LHCN-M2 (cell line): Measurements from ENCODE around the gene CRYBG2. TPM values are rescaled to one million over a fixed set of nuclear protein-coding genes. Genes with fewer than 3 reads are reported as not detected.
A peak's percentile ranks its signal among the peaks of the same experiment; 100 is the strongest.
"Not testable (repeated sequence)": the region's sequence is repeated elsewhere in the genome, so short reads cannot be mapped to it uniquely, and the experiment has no call there.

Source experiments
- DNase-seq: peaks from one replicate; pipeline ENCODE4 v3.0.0-alpha.2; 2012; ENCODE audit warnings: low read depth
- total RNA-seq: library from RNA; depleted of rRNA; stranded (reverse); fragments of >200 nt; gene quantifications from 2 replicates; pipeline ENCODE4 v1.2.3, GENCODE V29; 2014

Gene CRYBG2
- total RNA-seq, 1 experiment from 2014 or later = not detected

- no peak for DNase-seq
Observed at GRCh38 chr1:26318338-26319064, 35.4 kb downstream of the CRYBG2 start.

DNA sequence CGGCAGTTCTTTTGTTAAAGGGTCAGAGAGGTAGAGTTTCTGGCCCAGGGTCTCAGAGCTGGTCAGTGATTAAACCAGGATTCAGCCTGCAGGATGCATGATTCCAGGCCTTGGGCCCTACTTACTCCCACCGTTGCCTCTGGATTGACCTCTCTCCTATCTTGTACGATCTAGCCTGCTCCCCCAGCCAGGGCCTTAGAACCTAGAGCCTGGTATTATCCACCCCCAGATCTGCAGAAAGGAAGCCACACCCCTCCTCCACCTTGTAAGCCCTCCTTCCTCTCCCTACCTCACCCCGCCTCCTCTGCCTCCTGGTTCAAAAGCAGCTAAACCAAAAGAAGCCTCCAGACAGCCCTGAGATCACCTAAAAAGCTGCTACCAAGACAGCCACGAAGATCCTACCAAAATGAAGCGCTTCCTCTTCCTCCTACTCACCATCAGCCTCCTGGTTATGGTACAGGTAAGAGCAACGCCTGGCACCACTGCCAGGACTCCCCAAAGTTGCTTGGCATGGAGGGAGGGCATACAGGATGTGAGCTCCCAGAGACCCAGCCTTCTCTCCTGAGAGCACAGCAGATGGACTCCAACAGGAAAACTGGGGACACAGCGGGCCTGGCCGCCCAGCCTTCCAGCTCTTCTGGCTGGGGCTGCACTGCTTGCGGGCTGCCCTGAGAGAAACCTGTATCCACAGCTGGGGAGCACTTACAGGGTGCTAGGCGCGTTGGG is 36.2 kb downstream of the CRYBG2 start, which contains the start of gene CD52:
CD52 (plus strand) TSS at position 347 of the 726 bp plus-strand sequence; CDS start at position 407, 60 bp downstream.
- no peak for DNase-seq

GRCh38 chr1:26317146-26317545 is 36.8 kb downstream of the CRYBG2 start:
- no peak for DNase-seq

DNA sequence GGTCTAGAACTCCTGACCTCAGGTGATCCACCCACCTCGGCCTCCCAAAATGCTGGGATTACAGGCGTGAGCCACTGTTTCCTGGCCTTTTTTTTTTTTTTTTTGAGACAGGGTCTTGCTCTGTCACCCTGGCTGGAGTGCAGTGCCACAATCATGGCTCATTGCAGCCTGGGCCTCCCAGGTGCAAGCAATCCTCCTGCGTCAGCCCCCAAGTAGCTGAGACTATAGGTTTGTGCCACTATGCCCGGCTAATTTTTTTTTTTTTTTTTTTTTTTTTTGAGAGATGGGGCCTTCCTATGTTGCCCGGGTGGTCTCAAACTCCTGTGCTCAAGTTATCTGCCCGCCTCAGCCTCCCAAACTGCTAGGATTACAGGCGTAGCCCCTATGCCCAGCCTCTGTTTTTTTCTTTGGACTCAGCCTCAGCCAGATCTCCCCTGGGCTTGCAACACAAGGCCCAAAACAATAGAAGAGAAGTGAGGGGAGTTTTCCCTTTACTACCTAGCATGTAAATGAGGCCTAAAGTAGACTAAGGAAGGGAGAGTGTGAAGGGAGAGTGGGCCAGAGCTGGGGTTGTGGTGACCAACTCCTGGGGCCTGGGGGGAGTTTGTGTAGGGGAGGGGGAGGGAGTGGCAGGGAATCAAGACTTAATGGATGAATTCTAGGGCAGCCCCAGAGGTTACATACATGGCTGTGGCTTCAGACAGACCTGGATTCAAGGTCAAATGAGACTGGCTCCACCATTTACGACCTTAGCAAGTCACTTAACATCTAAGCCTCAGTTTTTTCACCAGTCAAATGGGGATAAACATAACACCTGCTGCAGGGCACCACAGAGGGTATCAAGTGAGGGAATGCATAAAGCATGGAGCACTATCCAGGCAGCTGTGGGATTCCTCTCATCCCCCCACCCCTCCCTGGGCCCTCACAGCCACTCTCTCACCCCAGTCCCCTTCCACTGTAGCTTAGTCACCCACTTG is 37.8 kb downstream of the CRYBG2 start:
- DNase-seq = no peak

DNA sequence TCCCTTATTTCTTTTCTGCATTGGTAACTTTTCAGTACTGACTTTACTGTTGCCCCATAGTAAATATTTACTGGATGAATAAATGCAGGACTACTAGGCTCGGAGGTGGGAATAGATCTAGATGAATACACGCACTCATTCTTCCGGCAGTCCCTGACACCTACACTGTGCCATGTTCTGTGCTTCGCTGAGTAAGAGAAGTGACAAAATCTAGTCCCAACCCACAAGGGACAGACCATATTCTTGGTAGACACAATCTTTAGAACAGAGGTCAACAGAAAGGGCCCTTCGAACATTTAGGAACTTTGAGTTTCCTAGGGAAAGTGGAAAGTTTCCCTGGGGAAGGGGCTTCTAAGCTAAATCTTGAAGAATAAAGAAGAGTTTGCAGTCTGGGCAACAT is 39.4 kb downstream of the CRYBG2 start:
- DNase-seq = no peak

DNA sequence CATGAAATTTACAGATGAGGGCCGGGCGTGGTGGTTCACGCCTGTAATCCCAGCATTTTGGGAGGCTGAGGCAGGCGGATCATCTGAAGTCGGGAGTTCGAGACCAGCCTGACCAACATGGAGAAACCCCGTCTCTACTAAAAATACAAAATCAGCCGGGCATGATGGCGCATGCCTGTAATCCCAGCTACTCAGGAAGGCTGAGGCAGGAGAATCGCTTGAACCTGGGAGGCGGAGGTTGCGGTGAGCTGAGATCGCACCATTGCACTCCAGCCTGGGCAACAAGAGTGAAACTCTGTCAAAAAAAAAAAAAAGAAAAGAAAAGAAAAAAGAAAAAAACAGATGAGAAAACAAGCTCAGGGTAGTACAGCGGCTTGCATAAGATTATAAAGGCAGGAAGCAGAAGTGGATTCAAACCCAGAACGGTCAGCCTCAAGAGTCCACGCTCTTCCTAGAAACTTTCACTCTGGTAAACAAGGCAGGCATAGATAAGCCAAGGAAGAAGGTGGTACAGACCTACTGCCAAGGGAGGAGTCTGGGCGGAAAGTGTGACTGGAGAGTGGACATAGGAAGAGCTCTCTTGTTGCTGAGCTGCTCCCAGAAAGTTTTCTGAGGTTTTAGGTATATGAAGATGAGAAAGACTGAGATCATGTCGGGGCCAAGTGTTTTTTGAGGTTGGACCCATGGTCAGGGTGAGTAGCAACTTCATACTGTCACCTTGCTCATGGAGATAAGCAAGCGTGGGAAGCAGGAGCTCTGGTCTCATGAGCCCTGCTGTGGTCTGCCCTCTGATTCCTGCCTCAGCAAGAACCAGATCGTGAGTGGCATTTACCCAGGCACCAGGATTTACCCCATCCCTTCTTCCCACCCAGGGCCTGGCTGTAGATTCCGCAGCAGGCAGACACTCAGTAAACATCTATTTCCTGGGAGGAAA is 45.7 kb downstream of the CRYBG2 start:
- DNase-seq = not testable (repeated sequence)

DNA sequence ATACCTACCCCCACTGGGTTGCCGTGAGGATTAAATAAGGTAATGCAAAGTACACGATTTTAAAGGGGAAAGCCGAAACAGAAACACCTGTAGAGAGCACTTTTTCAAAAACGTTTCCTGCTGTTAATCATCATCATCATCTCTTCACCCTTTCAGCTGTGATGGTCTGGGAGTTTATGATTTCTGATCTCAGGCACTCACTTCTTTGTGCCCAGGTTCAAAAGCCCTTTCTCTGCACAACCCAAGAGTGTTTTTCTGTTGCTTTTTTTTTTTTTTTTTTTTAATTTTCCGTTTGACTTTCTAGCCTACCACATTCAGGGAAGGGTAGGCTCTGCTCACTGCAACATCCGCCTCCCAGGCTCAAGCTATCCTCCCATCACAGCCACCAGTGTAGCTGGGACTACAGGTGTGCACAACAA is 46.6 kb downstream of the CRYBG2 start:
- no peak for DNase-seq

- peak; percentile 93 for DNase-seq
Observed at GRCh38 chr1:26306290-26307229, 47.4 kb downstream of the CRYBG2 start, which contains the start of gene UBXN11. Gene UBXN11 (minus strand): TSS chr1:26306636. CDS start chr1:26302883, 3,753 bp downstream.

- DNase-seq = no peak
Observed at GRCh38 chr1:26305667-26306289, 48.2 kb downstream of the CRYBG2 start.

GRCh38 chr1:26302733-26303405 is 51.1 kb downstream of the CRYBG2 start:
- DNase-seq = peak; percentile 77

DNA sequence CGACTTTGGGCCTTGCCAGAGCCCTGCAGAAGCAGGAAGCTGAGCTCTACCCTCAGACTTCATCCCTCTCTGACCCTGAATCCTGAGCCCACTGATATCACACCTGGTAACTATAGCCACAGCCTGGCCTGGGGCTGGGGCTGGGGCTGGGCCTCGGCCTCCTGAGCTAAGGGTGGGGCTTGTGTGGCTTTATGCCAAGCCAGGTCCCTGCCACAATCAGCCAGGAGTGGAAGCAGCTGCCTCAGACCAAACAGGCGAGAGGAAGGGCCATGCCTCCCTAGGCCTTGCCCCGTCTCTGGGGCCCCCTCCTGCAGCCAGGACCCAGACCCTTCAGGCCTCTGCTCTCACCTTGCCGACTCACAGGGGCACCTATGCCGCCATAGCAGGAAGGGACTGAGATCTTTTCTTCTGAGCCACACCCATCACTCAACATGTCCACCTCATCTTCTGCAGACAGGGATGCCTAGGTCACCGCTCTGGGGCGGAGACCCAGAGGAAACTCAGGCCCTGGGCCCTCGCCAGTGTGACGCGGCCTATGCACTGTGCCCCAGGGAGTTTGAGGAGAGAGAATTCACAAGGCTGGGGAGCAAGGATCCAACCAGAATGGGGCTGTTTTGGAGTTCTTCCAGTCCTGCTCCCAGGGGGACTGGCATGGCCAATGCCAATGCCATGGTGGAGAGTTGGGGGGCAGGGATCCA is 53.2 kb downstream of the CRYBG2 start:
- DNase-seq = no peak

- DNase-seq = no peak
Observed at GRCh38 chr1:26297791-26298124, 56.2 kb downstream of the CRYBG2 start.

DNA sequence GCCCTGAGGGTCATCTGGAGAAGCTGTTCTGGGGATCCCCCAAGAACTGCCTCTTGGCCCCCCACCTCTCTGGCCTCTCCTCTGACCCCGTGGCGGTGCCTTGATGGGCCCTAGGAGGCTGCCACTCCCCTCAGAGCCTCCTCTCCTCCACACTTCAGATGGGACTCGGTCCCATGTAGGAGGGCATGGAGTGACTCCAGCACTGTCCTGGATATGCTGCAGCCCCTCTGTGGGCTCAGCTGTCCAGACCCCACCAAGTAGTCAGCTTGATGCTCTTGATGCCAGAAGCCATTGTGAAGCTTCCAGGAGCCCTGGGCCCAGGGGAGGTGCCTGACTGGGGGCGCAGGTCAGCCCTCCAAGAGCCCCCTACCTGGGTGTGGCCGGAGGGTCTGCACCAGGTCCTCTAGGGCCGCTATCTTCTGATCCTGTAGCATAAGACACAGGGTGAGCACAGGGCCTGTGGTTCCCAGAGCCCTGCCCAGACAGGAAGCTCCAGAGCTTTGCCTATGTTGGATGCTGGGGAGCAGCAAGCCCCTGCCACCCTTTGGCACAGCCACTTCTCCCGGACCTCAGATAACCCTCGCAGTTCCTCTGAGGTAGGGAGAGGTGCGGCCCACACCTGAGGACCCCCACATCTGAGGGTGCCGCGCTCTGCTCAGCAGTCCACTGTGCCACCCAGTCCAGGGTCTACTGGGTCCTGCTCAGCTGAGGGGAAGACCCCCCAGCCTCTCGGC is 56.7 kb downstream of the CRYBG2 start:
- no peak for DNase-seq

GRCh38 chr1:26296340-26297056 is 57.4 kb downstream of the CRYBG2 start:
- DNase-seq = no peak

- DNase-seq = no peak
Observed at GRCh38 chr1:26295194-26296138, 58.5 kb downstream of the CRYBG2 start.
